GM18502 (cell line): Measurements from ENCODE around the gene RAB32.

Source experiments
- ATAC-seq: cut with Tn5 transposase; IDR thresholded peaks from one replicate; pipeline ENCODE4 v1.9.1; 2021; ENCODE audit warnings: mild to moderate bottlenecking; ENCODE audit not compliant: unreplicated experiment, poor library complexity

The RAB32 gene

DNA sequence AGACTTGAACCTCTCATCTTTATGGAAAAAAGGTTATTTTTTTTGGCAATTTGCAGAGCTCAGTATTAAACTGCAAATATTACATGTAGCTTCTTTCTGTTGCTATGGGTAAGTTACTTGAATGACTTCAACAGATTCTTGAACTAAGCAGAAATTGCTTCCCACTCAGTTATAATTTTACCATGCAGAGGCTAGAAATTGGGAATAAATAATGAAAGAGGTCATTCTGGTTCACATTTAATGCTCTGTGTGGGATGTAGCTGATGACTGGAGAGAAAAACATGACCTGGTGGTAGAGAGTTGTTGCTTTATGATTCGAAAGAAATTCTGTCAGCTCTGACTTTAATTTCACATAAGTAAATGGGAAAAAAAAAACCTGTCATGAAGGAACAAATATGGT is 38.3 kb downstream of the RAB32 start:
- ATAC-seq: no peak

DNA sequence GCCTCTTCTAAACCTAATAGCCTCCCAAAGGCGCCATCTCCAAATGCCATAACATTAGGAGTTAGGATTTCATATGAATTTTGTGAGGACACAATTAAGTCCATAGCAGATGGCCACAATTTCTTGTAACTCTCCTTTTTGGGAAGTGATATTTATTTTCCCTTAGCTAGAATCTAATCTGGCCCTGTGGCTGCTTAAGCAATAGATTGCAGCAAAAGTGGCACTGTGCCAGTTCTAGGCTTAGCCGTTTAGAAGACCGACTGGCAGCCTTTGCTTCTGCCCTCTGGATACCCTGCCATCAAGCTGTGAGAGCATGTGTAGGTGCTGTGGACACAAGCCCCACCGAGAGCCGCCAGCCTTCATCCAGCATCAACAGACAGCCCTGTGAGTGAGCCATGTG is 39.2 kb downstream of the RAB32 start:
- ATAC-seq: no peak

DNA sequence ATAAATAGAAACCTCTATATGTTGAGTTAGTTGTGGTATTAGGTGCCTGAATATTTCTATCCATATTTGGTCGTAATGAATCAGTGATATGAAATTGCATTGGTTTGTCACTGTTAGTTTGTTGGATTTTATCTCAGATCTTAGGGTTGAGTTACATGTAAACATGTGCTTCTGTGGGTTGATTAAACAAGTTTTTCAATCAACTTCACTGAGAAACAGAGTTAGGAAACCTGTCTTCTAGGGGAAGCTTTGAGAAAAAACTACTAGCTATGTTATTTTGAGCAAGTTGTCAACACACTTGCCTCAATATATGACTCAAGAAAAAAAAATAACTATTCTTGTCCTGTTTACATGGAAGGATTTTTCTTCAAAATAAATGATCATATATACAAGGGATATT is 40.3 kb downstream of the RAB32 start:
- ATAC-seq: no peak

DNA sequence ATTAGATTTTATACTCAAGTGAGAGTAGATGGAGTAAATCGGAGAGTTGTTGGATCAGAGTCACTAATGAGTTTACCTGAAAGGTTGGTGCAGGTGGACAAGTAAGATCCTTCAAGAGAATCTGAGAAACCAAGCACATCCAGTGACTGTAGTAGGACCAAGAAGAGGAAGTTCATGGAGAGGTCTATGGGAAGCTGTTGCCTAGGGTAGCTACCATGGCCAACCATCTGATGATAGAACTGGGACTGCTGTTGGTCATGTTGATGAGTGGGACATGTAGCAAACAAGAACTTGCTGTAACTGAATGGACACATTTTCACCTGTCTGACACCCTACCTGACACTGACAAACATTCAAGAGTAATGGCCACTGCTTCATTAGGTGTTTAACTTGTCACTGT is 43.8 kb downstream of the RAB32 start:
- no peak for ATAC-seq

DNA sequence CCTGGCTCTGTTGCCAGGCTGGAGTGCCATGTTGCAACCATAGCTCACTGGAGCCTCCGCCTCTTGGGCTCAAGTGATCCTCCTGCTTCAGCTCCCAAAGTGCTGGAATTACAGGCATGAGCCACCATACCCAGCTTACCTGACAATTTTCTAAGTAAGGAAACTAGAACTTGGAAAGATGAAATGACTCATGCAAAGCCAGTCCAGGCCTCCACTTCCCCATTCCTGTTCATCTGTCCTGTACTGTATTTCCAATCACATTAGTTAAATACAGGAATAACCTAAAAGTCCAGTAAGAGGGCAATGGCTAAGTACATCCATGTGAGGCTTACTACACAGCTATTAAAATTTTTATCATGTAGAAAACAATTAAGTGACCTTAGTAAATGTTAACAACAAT is 46.9 kb downstream of the RAB32 start:
- ATAC-seq: no peak

DNA sequence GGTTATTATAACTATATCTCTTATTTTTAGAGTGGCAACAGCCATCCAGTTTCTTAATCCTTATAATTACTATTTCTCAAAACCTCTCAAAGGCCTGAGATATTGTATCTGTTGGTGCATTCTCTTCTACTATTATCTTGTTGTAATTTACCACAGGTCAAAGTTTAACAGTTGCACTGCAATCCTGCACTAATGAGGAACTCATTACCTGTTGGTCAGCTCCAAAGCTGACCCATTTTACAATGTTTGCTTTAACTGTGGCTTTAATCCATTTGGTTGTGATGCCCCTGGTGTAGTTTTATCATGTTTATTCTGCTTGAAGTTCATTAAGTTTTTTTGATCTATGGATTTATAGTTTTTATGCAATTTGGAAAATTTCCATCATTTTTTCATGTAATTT is 48.8 kb downstream of the RAB32 start:
- no peak for ATAC-seq

DNA sequence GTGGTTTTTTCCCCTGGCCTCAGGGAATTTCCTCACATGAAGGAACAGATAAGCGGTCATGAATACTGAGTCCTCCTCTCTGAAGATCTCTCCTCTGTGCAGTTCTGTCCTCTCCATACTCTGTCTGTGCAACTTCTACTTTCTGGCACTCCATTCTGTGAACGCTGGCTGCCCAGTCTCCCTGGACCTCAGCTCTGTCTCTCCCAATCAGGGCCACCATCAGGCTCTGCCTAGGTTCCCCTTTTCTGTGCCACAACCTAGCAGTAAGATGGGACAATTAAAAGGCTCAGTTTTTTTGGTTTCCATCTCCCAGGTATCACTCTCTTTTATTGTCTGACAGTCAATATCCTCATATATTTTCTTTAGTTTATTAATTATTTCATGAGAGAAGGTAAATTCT is 50.4 kb downstream of the RAB32 start:
- no peak for ATAC-seq

DNA sequence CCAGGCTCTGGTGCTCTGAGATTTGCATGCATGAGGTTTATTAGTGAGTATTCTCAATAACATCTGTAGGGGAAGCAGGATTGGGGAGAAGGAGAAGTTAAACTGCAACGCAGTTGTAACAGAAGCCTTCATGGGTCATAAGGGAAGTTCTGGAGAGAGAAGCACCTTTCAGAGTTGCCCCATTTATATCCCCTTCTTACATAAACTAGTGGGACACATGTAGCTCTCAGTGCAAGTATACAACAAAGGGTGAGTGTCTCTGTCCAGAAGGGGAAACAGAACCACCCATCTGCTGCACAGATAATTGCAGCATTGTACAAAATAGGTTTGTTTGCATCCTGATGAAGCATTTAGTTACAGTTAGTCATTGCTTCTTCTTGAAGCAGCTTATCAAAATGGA is 50.9 kb downstream of the RAB32 start:
- ATAC-seq: no peak

DNA sequence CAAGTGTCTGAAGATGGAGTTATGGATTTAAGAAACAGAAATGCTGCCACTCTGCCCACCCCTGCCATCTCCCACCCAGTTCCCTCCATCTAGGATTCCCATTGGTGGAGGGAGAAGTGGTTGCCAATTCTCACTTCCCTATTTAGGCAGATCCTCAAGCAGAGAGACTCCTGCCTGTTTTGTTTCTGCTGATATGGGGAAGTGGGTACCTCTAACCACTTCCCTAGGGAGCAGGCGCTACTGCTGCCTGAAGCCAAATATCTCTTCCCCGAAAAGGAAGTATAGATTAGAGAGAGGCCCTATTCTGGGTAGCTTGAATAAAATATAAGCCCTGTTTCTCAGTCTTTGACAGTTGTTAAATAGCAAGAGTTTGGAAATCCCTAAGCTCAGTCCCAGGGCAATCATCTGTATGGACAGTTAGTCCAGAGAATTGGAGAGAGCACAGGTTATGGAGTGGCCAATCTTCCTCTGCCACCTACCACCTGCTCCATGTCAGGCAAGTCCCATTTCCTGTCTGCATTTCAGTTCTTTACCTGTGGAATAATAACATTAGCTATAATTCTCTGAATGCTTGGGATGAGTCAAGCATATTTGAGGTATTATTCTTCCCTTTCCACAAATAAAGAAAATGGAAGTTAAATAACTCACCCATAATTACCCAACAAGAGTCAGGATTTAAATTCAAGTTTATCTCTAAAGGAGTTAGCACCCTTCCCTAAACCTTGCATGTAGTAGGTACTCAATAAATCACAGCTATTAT is 52.5 kb downstream of the RAB32 start:
- peak; percentile 60 for ATAC-seq

DNA sequence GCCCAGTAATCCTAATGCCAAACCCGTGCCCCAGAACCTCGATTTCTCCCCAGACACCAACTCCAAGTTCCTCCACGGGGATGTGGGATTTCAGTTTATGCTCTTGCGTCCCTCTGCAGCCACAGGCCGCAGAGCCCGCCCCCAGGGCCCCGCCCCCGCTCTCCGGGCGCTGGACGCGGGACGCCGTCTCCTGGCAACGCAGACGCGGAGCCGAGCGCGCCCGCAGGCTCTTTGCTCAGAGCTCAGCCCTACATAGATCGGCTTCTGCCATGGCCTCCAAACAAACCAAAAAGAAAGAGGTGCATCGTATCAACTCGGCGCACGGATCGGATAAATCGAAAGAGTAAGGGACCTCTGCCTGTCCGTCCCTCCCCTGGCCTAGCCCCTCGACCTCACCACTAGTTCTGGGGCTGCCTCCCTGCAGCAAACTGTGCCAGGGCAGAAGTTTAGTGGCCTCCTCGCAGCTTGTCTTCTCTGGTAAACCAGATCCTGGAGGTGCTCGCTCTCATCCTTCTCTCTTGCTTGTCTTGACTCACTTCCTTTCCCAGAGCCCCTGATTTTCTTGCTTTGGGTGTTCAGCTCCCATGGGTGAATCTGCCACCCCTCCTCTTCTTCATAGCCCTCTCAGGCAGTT is 55.3 kb downstream of the RAB32 start, which contains the start of gene ADGB:
Gene ADGB (plus strand): TSS at position 201 of the 634 bp plus-strand sequence. CDS start 69 bp downstream, at position 270.
- ATAC-seq: peak; percentile 70

DNA sequence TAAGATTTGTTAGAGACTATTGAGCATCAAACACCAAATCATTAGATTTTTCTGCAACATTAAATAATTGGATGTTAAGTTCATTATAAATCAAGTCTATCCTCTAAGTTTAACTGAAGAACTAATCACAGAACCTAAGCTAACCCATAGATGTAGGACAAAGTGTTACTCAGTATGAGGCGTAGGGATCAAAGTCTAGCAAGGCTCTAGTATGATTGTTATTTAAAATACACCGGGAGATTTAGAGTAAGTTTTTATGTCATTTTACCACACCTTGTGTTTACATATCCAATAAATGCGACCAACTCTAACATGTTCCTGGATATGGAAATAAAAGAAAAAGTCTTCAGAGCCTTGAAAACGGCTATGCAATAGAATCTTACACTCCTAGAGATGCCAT is 57.7 kb downstream of the RAB32 start:
- no peak for ATAC-seq

DNA sequence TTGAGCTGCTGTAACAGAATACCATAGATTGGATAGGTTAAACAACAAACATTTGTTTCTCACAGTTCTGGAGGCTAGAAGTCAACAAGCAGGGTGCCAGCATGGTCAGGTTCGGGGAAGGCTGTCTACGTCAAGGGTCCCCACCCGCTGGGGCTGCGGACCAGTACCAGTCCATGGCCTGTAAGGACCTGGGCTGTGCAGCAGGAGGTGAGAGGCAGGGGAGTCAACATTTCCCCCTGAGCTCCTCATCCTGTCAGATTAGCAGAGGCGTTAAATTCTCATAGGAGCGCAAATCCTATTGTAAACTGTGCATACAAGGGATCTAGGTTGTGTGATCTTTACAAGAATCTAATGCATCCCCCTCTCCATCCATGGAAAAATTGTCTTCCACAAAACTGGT is 58.9 kb downstream of the RAB32 start:
- ATAC-seq: no peak
